SK-N-SH (cell line): ENCODE data around the gene PTPRN. TPM values are rescaled to one million over a fixed set of nuclear protein-coding genes. Genes with fewer than 3 reads are reported as not detected.

Source experiments
- CTCF ChIA-PET: fragments of 300-600, 350-600 bp; formaldehyde crosslinking; extraction: SDS; loops from one replicate; lab custom pipeline; 2021; lab: Yijun Ruan, JAX
- POLR2A ChIA-PET: fragments of 350-600 bp; sonication (Branson Sonifier 250); formaldehyde crosslinking; extraction: SDS; loops from one replicate; lab custom pipeline; 2020; ENCODE audit warnings: antibody characterized with exemption, inconsistent platforms; lab: Yijun Ruan, JAX
- DNase-seq: peaks from one replicate; pipeline ENCODE4 v3.0.0; 2012
- H2AFZ ChIP-seq: fragments of 200-600 bp; sonication (generic); 2 replicates; pipeline ENCODE4 v1.8.1; 2016; ENCODE audit warnings: antibody characterized with exemption, mild to moderate bottlenecking, low read depth
- H3F3A ChIP-seq: fragments of 200-600 bp; sonication (generic); replicated peaks from 2 replicates; pipeline ENCODE3; 2016; ENCODE audit warnings: antibody characterized with exemption, mild to moderate bottlenecking; ENCODE audit not compliant: insufficient read depth
- H3K27ac ChIP-seq, 2 experiments: fragments of 200-500 bp in 1 of 2; fragments of 200-600 bp in 1 of 2; sonication (Bioruptor generic) in 1 of 2; sonication (generic), shearing (Covaris generic) in 1 of 2; 2 replicates each; pipeline versions ENCODE4 v1.5.1 to v1.6.1; 2014 to 2016; ENCODE audit warnings: low read depth in 2 of 2, inconsistent platforms in 1 of 2, low read length in 1 of 2, mild to moderate bottlenecking in 1 of 2, mixed read lengths in 1 of 2
- H3K27me3 ChIP-seq: fragments of 200-600 bp; sonication (generic), shearing (Covaris generic); 2 replicates; pipeline ENCODE4 v1.6.1; 2016; ENCODE audit warnings: mixed run types; ENCODE audit not compliant: insufficient read depth
- H3K36me3 ChIP-seq, 2 experiments: fragments of 200-500 bp in 1 of 2; fragments of 200-600 bp in 1 of 2; sonication (Bioruptor generic) in 1 of 2; sonication (generic) in 1 of 2; replicated peaks in 1 of 2; 2 replicates each; pipeline versions ENCODE3 to v1.5.1; 2014 to 2016; ENCODE audit warnings: low read length in 1 of 2, mild to moderate bottlenecking in 1 of 2; ENCODE audit not compliant: insufficient read depth in 2 of 2, control insufficient read depth in 1 of 2
- H3K4me1 ChIP-seq, 2 experiments: fragments of 200-500 bp in 1 of 2; fragments of 200-600 bp in 1 of 2; sonication (Bioruptor generic) in 1 of 2; sonication (generic), shearing (Covaris generic) in 1 of 2; 2 replicates each; pipeline versions ENCODE4 v1.5.1 to v1.6.1; 2014 to 2016; ENCODE audit warnings: low read depth in 1 of 2, low read length in 1 of 2, mixed run types in 1 of 2; ENCODE audit not compliant: insufficient read depth in 2 of 2, control insufficient read depth in 1 of 2
- H3K4me2 ChIP-seq: fragments of 200-600 bp; sonication (generic), shearing (Covaris generic); 2 replicates; pipeline ENCODE4 v1.6.1; 2017; ENCODE audit warnings: mixed run types
- H3K4me3 ChIP-seq, 2 experiments: fragments of 200-500 bp in 1 of 2; fragments of 200-600 bp in 1 of 2; sonication (Bioruptor generic) in 1 of 2; sonication (generic), shearing (Covaris generic) in 1 of 2; 2 replicates each; pipeline versions ENCODE4 v1.5.1 to v1.8.1; 2014 to 2016; ENCODE audit warnings: low read depth in 2 of 2, inconsistent platforms in 1 of 2, low read length in 1 of 2, mild to moderate bottlenecking in 1 of 2, mixed read lengths in 1 of 2, moderate library complexity in 1 of 2
- H3K79me2 ChIP-seq: fragments of 200-600 bp; sonication (generic); 2 replicates; pipeline ENCODE4 v1.8.1; 2017; ENCODE audit warnings: mild to moderate bottlenecking; ENCODE audit not compliant: insufficient read depth
- H3K9ac ChIP-seq: fragments of 200-600 bp; sonication (generic); 2 replicates; pipeline ENCODE4 v1.6.1; 2017; ENCODE audit warnings: mixed run types
- H3K9me2 ChIP-seq: fragments of 200-600 bp; sonication (generic); 2 replicates; pipeline ENCODE4 v1.6.1; 2017; ENCODE audit warnings: mixed run types
- H3K9me3 ChIP-seq: fragments of 200-600 bp; sonication (generic); 2 replicates; pipeline ENCODE4 v1.6.1; 2017; ENCODE audit warnings: mixed run types, mild to moderate bottlenecking, moderate library complexity
- H4K20me1 ChIP-seq: fragments of 200-600 bp; sonication (generic); 2 replicates; pipeline ENCODE4 v1.6.1; 2017; ENCODE audit warnings: mild to moderate bottlenecking, mixed run types; ENCODE audit not compliant: insufficient read depth
- EZH2phosphoT487 ChIP-seq: fragments of 200-600 bp; sonication (generic); IDR thresholded peaks from 2 replicates; pipeline ENCODE4 v1.6.1; 2017; ENCODE audit warnings: low read depth, mixed run types, mild to moderate bottlenecking, antibody characterized with exemption, moderate library complexity, borderline replicate concordance
- FOSL2 ChIP-seq: IDR thresholded peaks from 2 replicates; pipeline ENCODE4 v1.4.0; 2012; ENCODE audit warnings: low read depth, mild to moderate bottlenecking, moderate library complexity, borderline replicate concordance
- FOXM1 ChIP-seq: IDR thresholded peaks from 2 replicates; pipeline ENCODE4 v1.4.0; 2012; ENCODE audit warnings: low read depth, mild to moderate bottlenecking
- GABPA ChIP-seq: IDR thresholded peaks from 2 replicates; pipeline ENCODE4 v1.4.0; 2012; ENCODE audit warnings: low read depth, mild to moderate bottlenecking
- IRF3 ChIP-seq: fragments of 150-350 bp; IDR thresholded peaks from 2 replicates; pipeline ENCODE4 v1.6.1; 2016; ENCODE audit warnings: mild to moderate bottlenecking, low read depth, low read length
- JUND ChIP-seq: IDR thresholded peaks from 2 replicates; pipeline ENCODE4 v1.4.0; 2012
- MAX ChIP-seq: IDR thresholded peaks from 2 replicates; pipeline ENCODE4 v1.4.0; 2012; ENCODE audit warnings: low read depth
- MEF2A ChIP-seq: IDR thresholded peaks from 2 replicates; pipeline ENCODE4 v1.4.0; 2012; ENCODE audit warnings: low read depth, borderline replicate concordance
- NRF1 ChIP-seq: IDR thresholded peaks from 2 replicates; pipeline ENCODE4 v1.6.1; 2012; ENCODE audit warnings: low read depth, mild to moderate bottlenecking, low read length
- RAD21 ChIP-seq: IDR thresholded peaks from 2 replicates; pipeline ENCODE4 v1.6.1; 2012; ENCODE audit warnings: mild to moderate bottlenecking, low read length
- RXRA ChIP-seq: IDR thresholded peaks from 2 replicates; pipeline ENCODE4 v1.4.0; 2012; ENCODE audit warnings: low read depth, mild to moderate bottlenecking, borderline replicate concordance
- SIN3A ChIP-seq: IDR thresholded peaks from 2 replicates; pipeline ENCODE4 v1.6.1; 2012; ENCODE audit warnings: low read depth, mild to moderate bottlenecking, low read length, moderate library complexity, borderline replicate concordance
- SMC3 ChIP-seq: IDR thresholded peaks from 2 replicates; pipeline ENCODE4 v1.6.1; 2012; ENCODE audit warnings: low read depth, low read length, improper control_type of control experiment
- TAF1 ChIP-seq: IDR thresholded peaks from 2 replicates; pipeline ENCODE4 v1.6.1; 2012; ENCODE audit warnings: low read depth, mild to moderate bottlenecking, low read length, moderate library complexity, borderline replicate concordance
- TEAD4 ChIP-seq: IDR thresholded peaks from 2 replicates; pipeline ENCODE4 v1.4.0; 2012; ENCODE audit warnings: mild to moderate bottlenecking, borderline replicate concordance; ENCODE audit not compliant: insufficient read depth
- USF1 ChIP-seq: IDR thresholded peaks from 2 replicates; pipeline ENCODE4 v1.4.0; 2012; ENCODE audit warnings: low read depth, borderline replicate concordance
- USF2 ChIP-seq: fragments of 150-350 bp; IDR thresholded peaks from 2 replicates; pipeline ENCODE4 v1.6.1; 2017; ENCODE audit warnings: antibody characterized with exemption, low read length, low read depth, borderline replicate concordance
- WGBS: methylation state at CpG from one replicate; pipeline ENCODE4 v1.1.6; 2017; ENCODE audit warnings: low lambda C conversion rate; 5-methylcytosine and 5-hydroxymethylcytosine counted together
- polyA plus RNA-seq, 3 experiments: library from polyadenylated mRNA; depleted of rRNA; stranded (reverse); fragments of >200 nt; gene quantifications; 2 replicates each; pipeline ENCODE4 v1.2.3, GENCODE V29; 2012

The PTPRN gene
- polyA plus RNA-seq, 1 of the 3 experiments (the other 2 are of a cell fraction): 9.5 TPM

- CTCF ChIA-PET: interaction anchor here (1.4 to 3.3 kb wide), 3 partner anchors 10 to 175 kb away, joined by 5 to 16 read pairs (median 10); no protein-coding TSS in a partner anchor
- H3K27ac ChIP-seq: no peak overlapping the region
- H3F3A ChIP-seq: no peaks in the 10 kb centered on the region
These were observed 45.4 kb upstream of the PTPRN start for GRCh38 chr2:219354582-219354981.

GRCh38 chr2:219353129-219353528 is 43.9 kb upstream of the PTPRN start:
- Histone ChIP-seq H3K27me3 (peaks cover 14% of the 10 kb centered on the region), H3K9ac (no peak overlapping the region), H3F3A (no peaks in the 10 kb centered on the region), H3K4me1 (peaks cover 0 to 2% of the 10 kb centered on the region in 2 experiments; a peak in 1 of 4 replicates), H3K36me3 (no peaks in the 10 kb centered on the region), H3K4me3 (no peak overlapping the region), H4K20me1 (no peaks in the 10 kb centered on the region), H3K9me2 (no peaks in the 10 kb centered on the region), H3K79me2 (no peaks in the 10 kb centered on the region), H3K4me2 (no peak overlapping the region), H3K9me3 (no peaks in the 10 kb centered on the region), H2AFZ (no peak overlapping the region), H3K27ac (no peak overlapping the region)
- 50% methylated on average over 5 of the region's 5 CpGs for WGBS
- TF ChIP-seq FOSL2: no peak
- no peak for TF ChIP-seq TAF1
- no peak for TF ChIP-seq JUND
- no peak for TF ChIP-seq USF2
- TF ChIP-seq TEAD4: no peak
- no peak for TF ChIP-seq GABPA
- no peak for TF ChIP-seq RAD21
- TF ChIP-seq SMC3: no peak
- no peak for TF ChIP-seq EZH2phosphoT487
- TF ChIP-seq FOXM1: no peak
- TF ChIP-seq USF1: no peak
- no peak for TF ChIP-seq RXRA
- TF ChIP-seq NRF1: no peak
- TF ChIP-seq SIN3A: no peak
- DNase-seq: no peak
- POLR2A ChIA-PET: interaction anchor here (0.6 kb wide), 1 partner anchor 202 kb away, joined by 4 read pairs; no protein-coding TSS in a partner anchor
- CTCF ChIA-PET: interaction anchor here (0.7 to 4.5 kb wide), 23 partner anchors 8 to 495 kb away, joined by 3 to 20 read pairs (median 5); partner anchors contain the start of genes GLB1L, PTPRN and STK16

More at GRCh38 chr2:219354582-219354981, 45.4 kb upstream of the PTPRN start:
- DNase-seq: no peak
- H3K4me3 ChIP-seq: no peak overlapping the region
- H3K4me2 ChIP-seq: no peak overlapping the region
- H3K9me3 ChIP-seq: no peaks in the 10 kb centered on the region
- H3K9me2 ChIP-seq: no peaks in the 10 kb centered on the region
- no peak overlapping the region for H3K9ac ChIP-seq
- TF ChIP-seq MEF2A (no peak), NRF1 (no peak), IRF3 (no peak), MAX (no peak)
- TF ChIP-seq, all 33 proteins: peak for 0
- Histone ChIP-seq H3K4me1 (peaks cover 0 to 4% of the 10 kb centered on the region in 2 experiments; a peak in 1 of 4 replicates), H4K20me1 (no peaks in the 10 kb centered on the region), H3K79me2 (no peaks in the 10 kb centered on the region), H2AFZ (no peak overlapping the region), H3K36me3 (no peaks in the 10 kb centered on the region), H3K27me3 (peaks cover 27% of the 10 kb centered on the region)
- WGBS: 44% methylated on average over 4 of the region's 4 CpGs
- POLR2A ChIA-PET: no interaction called here
